ENCODE measurements around the gene VAMP2. TPM values are rescaled to one million over a fixed set of nuclear protein-coding genes. Genes with fewer than 3 reads are reported as not detected.

VAMP2 gene
- total RNA-seq, 1 donor from 2014 or later, result 28.0 TPM

GRCh38 chr17:8123695-8124349 is 38.9 kb downstream of the VAMP2 start, which contains the start of gene HES7:
Gene HES7 (minus strand): TSS chr17:8124106. CDS start chr17:8124084, 22 bp downstream.
- H3K36me3 ChIP-seq (ENCODE audit: insufficient read depth, low read length), result no peaks in the 10 kb centered on the region
- H3K79me2 ChIP-seq (ENCODE audit: insufficient read depth, low read length), result no peaks in the 10 kb centered on the region
- no peaks in the 10 kb centered on the region for H3K9me3 ChIP-seq (ENCODE audit: insufficient read depth, low read depth, low read length)
- FAIRE-seq (no peak), DNase-seq (ENCODE audit: low read depth) (no peak)
- Mint-ChIP-seq H3K36me3 (ENCODE audit: low read depth, unreplicated experiment) (no peaks in the 10 kb centered on the region), H3K4me3 (ENCODE audit: unreplicated experiment) (peak within 1 kb of the TSS; percentile 83), H3K9me3 (ENCODE audit: unreplicated experiment) (no peaks in the 10 kb centered on the region), H3K27me3 (ENCODE audit: low read depth, unreplicated experiment) (peaks cover 36% of the 10 kb centered on the region), H3K4me1 (ENCODE audit: low read depth, unreplicated experiment) (peaks cover 14% of the 10 kb centered on the region), H3K27ac (ENCODE audit: unreplicated experiment) (peak within 1 kb of the TSS; percentile 48)
- peaks cover 20% of the 10 kb centered on the region for H3K27me3 ChIP-seq (ENCODE audit: insufficient read depth, low read length)
- H3K27ac ChIP-seq (ENCODE audit: low read depth, low read length), result no peak within 1 kb of the TSS
- peak within 1 kb of the TSS; percentile 60 for H3K4me3 ChIP-seq (ENCODE audit: insufficient read depth, low read depth, low read length)
- H4K20me1 ChIP-seq (ENCODE audit: insufficient read depth, low read length), result peaks cover 15% of the 10 kb centered on the region
- H2AFZ ChIP-seq (ENCODE audit: low read depth, low read length), result peak within 1 kb of the TSS; percentile 85
- peaks cover 47% of the 10 kb centered on the region for H3K4me1 ChIP-seq (ENCODE audit: insufficient read depth, low read length)
- peak; percentile 42 for TF ChIP-seq EZH2 (IDR thresholded peaks at IDR 0.05; ENCODE audit: insufficient read depth, low read length)
- TF ChIP-seq CTCF (IDR thresholded peaks at IDR 0.05; ENCODE audit: insufficient read depth, low read depth, low read length), result no peak
- H3K9ac ChIP-seq (ENCODE audit: low read length), result peak within 1 kb of the TSS; percentile 49
- peak within 1 kb of the TSS; percentile 97 for H3K4me2 ChIP-seq (ENCODE audit: low read length)

DNA sequence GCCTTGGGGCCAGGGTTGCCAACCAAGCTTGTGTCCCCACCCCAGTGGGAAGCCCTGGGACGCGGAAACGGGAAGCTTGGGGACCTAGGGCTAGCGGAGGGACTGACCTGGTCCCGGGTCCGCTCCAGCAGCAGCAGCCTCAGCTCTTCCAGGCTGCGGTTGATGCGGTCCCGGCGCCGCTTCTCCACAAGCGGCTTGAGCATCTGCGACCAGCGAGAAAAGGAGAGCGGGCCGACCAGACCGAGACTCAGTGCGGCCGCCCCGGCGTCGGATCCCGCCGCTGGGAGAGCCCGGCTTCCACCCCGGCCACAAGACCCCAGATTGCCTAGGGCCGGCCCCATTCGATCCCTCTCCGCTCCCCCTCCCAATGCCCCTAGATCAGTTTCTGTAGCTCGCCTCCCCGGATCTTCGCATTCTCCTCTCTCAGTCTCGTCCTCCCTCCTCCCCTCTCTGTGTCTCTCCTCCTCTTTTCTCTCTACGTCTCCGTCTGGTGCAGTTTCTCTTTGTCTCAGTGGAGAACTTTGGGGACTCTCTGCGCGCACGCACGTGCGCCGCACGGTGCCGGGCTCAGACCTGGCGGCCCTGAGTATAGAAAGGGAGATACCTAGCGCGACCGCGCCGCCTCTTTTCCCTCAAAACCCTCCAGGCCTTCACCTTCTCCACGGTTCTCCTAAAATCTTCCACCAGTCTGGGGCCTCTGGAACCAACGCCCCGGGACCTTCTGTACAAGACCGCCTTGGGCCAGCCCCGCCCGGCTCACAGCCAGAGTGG is 39.6 kb downstream of the VAMP2 start:
- no peaks in the 10 kb centered on the region for H3K36me3 Mint-ChIP-seq (ENCODE audit: low read depth, unreplicated experiment)
- H3K27me3 Mint-ChIP-seq (ENCODE audit: low read depth, unreplicated experiment), result peaks cover 32% of the 10 kb centered on the region
- peak overlapping the region; percentile 48 for H3K27ac Mint-ChIP-seq (ENCODE audit: unreplicated experiment)
- Histone ChIP-seq H3K36me3 (ENCODE audit: insufficient read depth, low read length) (no peaks in the 10 kb centered on the region), H3K79me2 (ENCODE audit: insufficient read depth, low read length) (no peaks in the 10 kb centered on the region), H3K4me3 (ENCODE audit: insufficient read depth, low read depth, low read length) (peak overlapping the region; percentile 60), H4K20me1 (ENCODE audit: insufficient read depth, low read length) (peaks cover 15% of the 10 kb centered on the region), H3K27me3 (ENCODE audit: insufficient read depth, low read length) (peaks cover 20% of the 10 kb centered on the region), H3K4me1 (ENCODE audit: insufficient read depth, low read length) (peaks cover 52% of the 10 kb centered on the region), H3K9ac (ENCODE audit: low read length) (peak overlapping the region; percentile 49), H3K4me2 (ENCODE audit: low read length) (peak overlapping the region; percentile 97), H2AFZ (ENCODE audit: low read depth, low read length) (peak overlapping the region; percentile 85), H3K27ac (ENCODE audit: low read depth, low read length) (no peak overlapping the region), H3K9me3 (ENCODE audit: insufficient read depth, low read depth, low read length) (no peaks in the 10 kb centered on the region)
- peak overlapping the region; percentile 83 for H3K4me3 Mint-ChIP-seq (ENCODE audit: unreplicated experiment)
- no peaks in the 10 kb centered on the region for H3K9me3 Mint-ChIP-seq (ENCODE audit: unreplicated experiment)
- DNase-seq (ENCODE audit: low read depth), result no peak
- peaks cover 14% of the 10 kb centered on the region for H3K4me1 Mint-ChIP-seq (ENCODE audit: low read depth, unreplicated experiment)
- no peak for TF ChIP-seq CTCF (IDR thresholded peaks at IDR 0.05; ENCODE audit: insufficient read depth, low read depth, low read length)
- peak; percentile 56 for TF ChIP-seq EZH2 (IDR thresholded peaks at IDR 0.05; ENCODE audit: insufficient read depth, low read length)
- no peak for FAIRE-seq
